ENCODE measurements around the gene CCSER1. TPM values are rescaled to one million over a fixed set of nuclear protein-coding genes. Genes with fewer than 3 reads are reported as not detected.

Gene CCSER1
- total RNA-seq, 4 donors from 2014 or later = 27.5 to 66.5 (median 54.3) TPM

GRCh38 chr4:90165883-90166282, 38.7 kb downstream of the CCSER1 start:
- H3K4me3 ChIP-seq = no peak overlapping the region
- DNase-seq = no peak
- no peaks in the 10 kb centered on the region for H3K27me3 ChIP-seq
- H3K4me1 ChIP-seq = no peaks in the 10 kb centered on the region
- H3K9me3 ChIP-seq = no peaks in the 10 kb centered on the region
- TF ChIP-seq CTCF (IDR thresholded peaks at IDR 0.05) (no peak), POLR2A (IDR thresholded peaks at IDR 0.05) (no peak)
- no peaks in the 10 kb centered on the region for H3K36me3 ChIP-seq
- H3K27ac ChIP-seq = no peak overlapping the region

DNA sequence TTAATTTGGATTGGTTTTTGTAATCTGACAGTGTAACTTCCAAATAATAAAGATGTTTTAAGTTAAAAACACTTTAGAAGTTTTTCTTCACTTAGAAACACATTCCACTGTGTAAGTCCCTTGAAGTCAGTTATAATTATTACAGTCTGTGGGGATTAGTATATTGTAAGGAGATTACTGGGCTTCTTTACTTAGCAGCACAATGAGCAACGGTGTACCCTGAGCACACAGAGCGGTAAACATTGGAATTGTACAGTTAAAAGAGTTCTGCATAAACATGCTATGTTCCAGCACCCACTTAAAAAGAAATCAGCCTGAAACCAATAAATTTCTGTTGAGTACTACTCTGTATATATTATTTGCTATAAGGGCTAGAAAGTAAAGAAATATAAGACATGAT, 44.3 kb downstream of the CCSER1 start:
- Histone ChIP-seq H3K36me3 (no peaks in the 10 kb centered on the region), H3K27ac (no peak overlapping the region), H3K27me3 (no peaks in the 10 kb centered on the region), H3K4me1 (no peaks in the 10 kb centered on the region), H3K4me3 (no peak overlapping the region), H3K9me3 (no peaks in the 10 kb centered on the region)
- TF ChIP-seq CTCF (IDR thresholded peaks at IDR 0.05) = no peak
- TF ChIP-seq POLR2A (IDR thresholded peaks at IDR 0.05) = no peak
- DNase-seq = no peak

GRCh38 chr4:90174621-90175023, 47.4 kb downstream of the CCSER1 start:
- Histone ChIP-seq H3K4me1 (no peaks in the 10 kb centered on the region), H3K27me3 (no peaks in the 10 kb centered on the region), H3K4me3 (no peak overlapping the region), H3K27ac (no peak overlapping the region), H3K36me3 (no peaks in the 10 kb centered on the region), H3K9me3 (no peaks in the 10 kb centered on the region)
- TF ChIP-seq POLR2A (IDR thresholded peaks at IDR 0.05) (no peak), CTCF (IDR thresholded peaks at IDR 0.05) (no peak)
- no peak for DNase-seq

DNA sequence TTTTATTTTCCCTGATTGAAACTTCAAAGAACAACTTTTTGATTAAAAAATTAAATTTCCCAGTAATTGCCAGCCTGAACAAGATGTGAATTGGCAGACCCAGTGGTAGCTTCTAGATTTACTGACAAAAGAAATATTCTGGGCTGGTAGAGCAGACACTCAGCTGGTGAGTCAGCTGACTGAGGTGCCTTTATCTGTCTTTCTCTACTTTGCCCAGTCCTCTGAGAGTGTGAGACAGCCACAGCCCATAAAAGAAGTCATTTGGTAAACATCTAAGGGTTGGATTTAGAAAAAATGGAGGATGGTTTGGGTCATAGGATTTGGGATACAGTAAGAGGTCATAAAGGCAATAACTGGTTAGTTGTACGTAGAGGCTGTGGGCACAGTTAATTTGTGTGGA, 54.5 kb downstream of the CCSER1 start:
- Histone ChIP-seq H3K27me3 (no peaks in the 10 kb centered on the region), H3K4me1 (peaks cover 0 to 21% (median 0%) of the 10 kb centered on the region in 4 donors), H3K9me3 (no peaks in the 10 kb centered on the region), H3K4me3 (no peak overlapping the region), H3K36me3 (no peaks in the 10 kb centered on the region), H3K27ac (no peak overlapping the region)
- TF ChIP-seq CTCF (IDR thresholded peaks at IDR 0.05) = no peak
- no peak for TF ChIP-seq POLR2A (IDR thresholded peaks at IDR 0.05)
- DNase-seq = peak in 1 of 3 donors; percentile 54

- no peaks in the 10 kb centered on the region for H3K27me3 ChIP-seq
- H3K36me3 ChIP-seq = no peaks in the 10 kb centered on the region
- no peaks in the 10 kb centered on the region for H3K9me3 ChIP-seq
- DNase-seq = peak in 2 of 3 donors; percentile 47 to 52
- H3K4me1 ChIP-seq = peaks cover 0 to 21% (median 0%) of the 10 kb centered on the region in 4 donors
- H3K4me3 ChIP-seq = no peak overlapping the region
- H3K27ac ChIP-seq = peak overlapping the region in 1 of 4 donors; percentile 44
- no peak for TF ChIP-seq POLR2A (IDR thresholded peaks at IDR 0.05)
- peak in 3 of 6 experiments; percentile 10 to 29 (median 21) for TF ChIP-seq CTCF (IDR thresholded peaks at IDR 0.05)
Observed at GRCh38 chr4:90183254-90183653, 56.1 kb downstream of the CCSER1 start.

DNA sequence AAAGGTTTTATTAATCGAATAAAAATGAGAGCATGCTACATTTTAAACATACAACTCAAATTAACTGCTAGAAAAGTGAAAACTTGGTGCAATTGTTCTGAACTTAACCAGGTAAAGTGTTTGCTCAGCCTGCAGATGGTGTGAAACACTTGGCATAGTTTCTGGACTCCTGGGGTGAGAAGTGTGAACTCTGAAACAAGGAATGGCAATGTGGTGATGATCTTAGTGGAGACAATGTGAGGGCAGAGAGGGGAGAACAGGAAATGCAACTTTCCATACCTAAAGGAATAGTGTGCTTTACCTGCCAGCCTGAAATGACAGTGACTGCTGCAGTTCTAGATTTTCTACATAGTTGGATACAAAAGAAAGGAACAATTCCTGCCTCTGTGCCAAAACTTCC, 57.4 kb downstream of the CCSER1 start:
- Histone ChIP-seq H3K4me1 (peaks cover 0 to 21% (median 0%) of the 10 kb centered on the region in 4 donors), H3K27ac (peak overlapping the region in 1 of 4 donors; percentile 9), H3K4me3 (no peak overlapping the region), H3K9me3 (no peaks in the 10 kb centered on the region), H3K27me3 (no peaks in the 10 kb centered on the region), H3K36me3 (no peaks in the 10 kb centered on the region)
- no peak for DNase-seq
- TF ChIP-seq CTCF (IDR thresholded peaks at IDR 0.05) (no peak), POLR2A (IDR thresholded peaks at IDR 0.05) (no peak)
